ENCODE data around the gene CTPS2.
A peak's percentile ranks its signal among the peaks of the same experiment; 100 is the strongest.
"Not testable (repeated sequence)": the region's sequence is repeated elsewhere in the genome, so short reads cannot be mapped to it uniquely, and the experiment has no call there.

The CTPS2 gene

DNA sequence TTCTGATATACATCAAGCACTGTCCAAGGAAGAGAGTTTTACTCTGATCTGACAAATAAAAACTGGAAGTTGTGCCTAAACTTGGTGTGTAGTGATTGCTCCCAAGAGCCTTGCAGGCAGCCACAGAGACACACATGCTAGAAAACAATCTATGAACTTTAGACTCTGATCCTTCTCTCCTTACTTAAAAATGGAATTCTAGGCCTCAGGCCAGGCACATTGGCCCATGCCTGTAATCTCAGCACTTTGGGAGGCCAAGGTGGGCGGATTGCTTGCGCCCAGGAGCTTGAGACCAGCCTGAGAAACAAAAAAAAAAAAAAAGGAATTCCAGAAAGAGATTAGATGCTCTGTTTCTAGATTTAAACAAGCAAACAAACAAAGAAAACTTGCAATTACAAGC is 108.1 kb downstream of the CTPS2 start:
- no peak for DNase-seq (ENCODE audit: low read depth, low spot score)

DNA sequence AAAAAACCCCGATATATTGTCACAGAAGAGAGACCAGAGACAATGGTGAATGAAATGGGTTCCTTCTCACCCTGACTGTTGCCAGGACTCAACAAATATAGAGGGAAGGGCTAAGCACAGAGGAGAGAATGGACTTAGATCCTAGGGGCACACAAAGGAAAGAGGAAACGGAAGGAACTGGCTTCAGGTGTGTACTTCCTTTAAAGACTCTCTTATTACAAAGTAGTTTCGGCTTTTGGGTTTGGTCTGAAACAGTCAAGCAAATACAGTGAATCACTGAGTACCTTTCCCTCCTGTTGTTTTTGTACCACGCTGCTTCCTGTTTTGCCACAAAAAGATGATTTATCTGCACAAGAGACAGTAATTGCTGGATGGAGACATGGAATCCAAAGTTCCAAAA is 108.6 kb downstream of the CTPS2 start:
- no peak for DNase-seq (ENCODE audit: low read depth, low spot score)

DNA sequence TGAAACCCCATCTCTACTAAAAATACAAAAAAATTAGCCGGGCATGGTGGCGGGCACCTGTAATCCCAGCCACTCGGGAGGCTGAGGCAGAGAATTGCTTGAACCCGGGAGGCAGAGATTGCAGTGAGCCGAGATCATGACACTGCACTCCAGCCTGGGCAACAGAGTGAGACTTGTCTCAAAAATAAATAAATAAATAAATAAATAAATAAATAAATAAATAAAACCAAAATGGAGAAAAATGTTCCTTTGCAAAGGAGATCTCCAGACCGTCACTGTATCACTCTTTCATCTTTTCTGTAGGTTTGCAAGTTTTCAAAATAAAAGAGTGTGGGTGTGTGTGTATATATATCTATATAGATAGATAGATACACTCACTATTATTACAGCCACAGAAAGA is 109.2 kb downstream of the CTPS2 start:
- DNase-seq (ENCODE audit: low read depth, low spot score): not testable (repeated sequence)

DNA sequence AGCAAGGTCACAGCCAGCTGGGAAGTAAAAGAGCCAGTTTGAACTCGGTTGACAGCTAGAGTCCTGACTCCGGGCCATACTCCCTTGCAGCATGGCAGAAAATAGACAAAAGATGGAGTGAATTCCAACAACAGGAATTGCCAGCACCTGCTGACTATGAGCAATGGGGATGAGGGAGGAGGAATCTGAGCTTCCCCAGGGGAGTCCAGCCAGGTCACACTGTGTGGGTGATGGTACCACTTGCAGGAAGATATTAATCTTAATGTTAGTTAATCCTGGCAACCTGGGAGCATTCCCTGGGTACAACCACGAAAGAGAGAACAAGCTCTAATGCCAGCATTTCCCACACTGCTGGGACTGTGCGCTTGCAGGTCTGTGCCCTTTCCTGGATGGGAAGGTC is 110.6 kb downstream of the CTPS2 start:
- DNase-seq (ENCODE audit: low read depth, low spot score): no peak

DNA sequence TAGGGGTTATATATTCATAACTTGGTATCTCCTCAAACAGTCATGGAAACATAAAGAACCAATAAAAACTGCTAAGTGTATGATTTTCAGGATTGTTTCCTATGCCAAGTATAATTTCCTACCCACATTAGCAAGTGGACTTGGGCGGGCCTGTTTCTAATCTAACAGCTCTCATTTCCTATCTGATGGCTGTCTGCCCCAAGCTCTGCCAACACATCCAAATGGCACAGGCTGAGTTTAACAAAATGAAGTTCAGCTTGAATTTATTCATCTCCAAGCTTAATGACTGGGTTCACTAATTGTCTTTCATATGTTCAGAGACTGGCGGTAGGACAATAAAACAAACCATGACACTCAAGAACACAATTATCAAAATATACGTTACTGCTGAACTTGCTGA is 118.0 kb downstream of the CTPS2 start:
- DNase-seq (ENCODE audit: low read depth, low spot score): no peak

DNA sequence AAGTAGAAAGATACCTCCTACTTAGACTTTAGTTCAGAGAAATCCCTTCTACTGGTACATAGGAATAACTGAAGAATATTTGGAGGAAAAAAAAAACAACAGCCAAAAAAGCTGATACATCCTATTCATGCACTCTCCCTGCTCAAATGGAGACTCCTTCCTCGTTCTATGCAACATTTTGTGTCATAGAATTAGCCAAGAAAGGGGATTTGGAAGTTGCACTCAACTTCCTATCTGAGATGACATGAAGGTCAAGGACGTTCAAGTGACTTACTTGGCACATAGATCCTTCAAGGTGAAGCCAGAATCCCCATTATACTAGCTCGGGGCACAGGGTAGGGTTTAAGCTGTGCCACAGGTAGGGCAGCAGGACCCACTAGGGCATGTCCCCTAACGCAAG is 118.7 kb downstream of the CTPS2 start:
- no peak for DNase-seq (ENCODE audit: low read depth, low spot score)

DNA sequence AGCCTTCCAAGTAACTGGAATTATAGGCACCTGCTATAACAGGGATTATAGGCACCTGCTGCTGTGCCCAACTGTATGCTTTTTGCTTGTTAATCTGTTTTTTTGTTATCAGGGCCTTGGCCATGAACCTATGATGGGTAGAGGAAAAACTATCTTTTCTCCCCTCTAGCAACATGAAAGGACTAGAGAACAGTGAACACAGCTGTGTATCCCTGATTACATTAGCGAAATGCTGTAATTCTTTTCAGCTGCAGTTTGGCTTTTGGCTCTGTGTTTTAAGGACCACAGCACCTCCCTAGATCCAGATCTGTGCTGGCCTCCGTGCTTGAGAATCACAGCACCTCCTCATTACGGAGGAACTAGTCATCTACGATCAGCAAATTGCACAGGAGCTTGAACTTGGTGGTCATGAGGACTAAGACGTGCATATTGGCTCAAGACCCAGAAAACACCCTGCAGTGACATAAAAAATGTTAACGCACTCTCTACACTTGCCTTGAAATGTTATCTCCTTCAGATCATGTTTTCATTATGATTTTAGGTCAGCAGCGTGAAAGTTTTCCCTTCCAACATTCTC is 120.2 kb downstream of the CTPS2 start:
- DNase-seq (ENCODE audit: low read depth, low spot score): no peak

DNA sequence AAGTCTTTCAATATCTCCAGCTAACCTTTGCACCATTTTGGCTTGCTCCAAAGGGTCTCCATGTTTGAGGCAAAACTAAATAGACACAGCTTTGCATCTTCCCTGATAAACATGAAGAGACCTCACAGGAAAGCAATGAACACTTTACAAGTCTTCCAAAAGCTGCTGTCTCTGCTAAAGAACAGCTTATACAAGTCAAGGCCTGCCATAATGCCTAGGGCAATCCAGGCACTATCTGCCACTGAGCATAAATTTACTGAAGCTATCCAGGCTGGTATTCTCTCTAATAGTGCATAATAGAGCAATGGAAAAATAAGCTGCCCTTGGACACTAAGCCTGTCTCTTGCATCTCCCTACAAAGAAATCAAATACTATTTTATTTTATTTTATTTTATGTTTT is 122.6 kb downstream of the CTPS2 start:
- no peak for DNase-seq (ENCODE audit: low read depth, low spot score)

DNA sequence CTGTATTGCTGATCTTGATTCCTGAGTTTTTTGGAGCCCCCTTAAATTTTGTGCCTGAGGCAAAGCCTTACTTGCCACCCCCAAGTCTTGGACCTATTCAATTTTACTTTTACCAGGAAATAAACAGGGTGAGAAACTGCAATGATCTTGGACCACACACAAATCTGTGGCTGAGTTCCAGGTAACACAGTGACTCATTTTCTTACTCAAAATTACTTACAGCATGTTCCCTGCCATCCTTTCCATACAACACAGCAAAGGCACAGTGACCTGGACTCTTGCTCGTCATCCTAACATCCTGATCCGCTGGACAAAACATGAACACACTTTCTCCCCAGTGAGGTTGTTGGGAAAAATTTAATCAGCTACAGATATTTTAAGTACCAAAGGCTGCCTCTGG is 123.3 kb downstream of the CTPS2 start:
- DNase-seq (ENCODE audit: low read depth, low spot score): no peak

DNA sequence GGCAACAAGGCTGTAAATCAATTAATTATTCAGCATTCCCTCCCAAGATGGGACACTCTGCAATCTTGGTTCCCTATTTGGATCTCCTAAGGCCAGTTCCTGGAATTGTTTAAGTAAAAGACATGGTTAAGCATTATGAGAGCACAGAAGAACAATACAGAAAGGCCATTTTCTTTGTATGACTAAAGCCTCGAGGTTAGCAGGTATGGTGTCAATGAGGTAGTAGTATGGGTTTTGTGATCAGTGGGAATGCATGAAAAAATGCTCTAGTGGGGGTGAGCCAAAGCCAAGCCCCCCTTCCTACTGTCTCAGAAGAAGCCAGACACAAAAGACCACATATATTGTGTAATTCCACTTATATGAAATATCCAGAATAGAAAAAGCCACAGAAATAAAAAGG is 124.2 kb downstream of the CTPS2 start:
- peak; percentile 39 for DNase-seq (ENCODE audit: low read depth, low spot score)

DNA sequence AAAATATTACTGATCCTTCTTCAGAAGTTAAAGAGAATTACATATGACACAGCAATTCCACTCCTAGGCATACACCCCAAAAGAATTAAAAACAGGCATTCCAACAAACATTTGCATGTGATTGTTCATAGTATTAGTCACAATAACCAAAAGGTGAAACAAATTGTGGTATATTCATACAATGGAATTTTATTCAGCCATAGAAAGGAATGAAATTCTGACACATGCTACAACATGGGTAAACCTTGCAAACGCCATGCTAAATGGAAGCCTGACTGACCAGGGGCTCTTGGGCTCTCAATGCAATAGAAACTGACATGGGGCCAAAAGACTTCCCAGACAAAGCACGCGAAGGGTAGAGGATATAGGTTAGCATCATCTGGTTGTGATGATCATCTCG is 124.6 kb downstream of the CTPS2 start:
- no peak for DNase-seq (ENCODE audit: low read depth, low spot score)

DNA sequence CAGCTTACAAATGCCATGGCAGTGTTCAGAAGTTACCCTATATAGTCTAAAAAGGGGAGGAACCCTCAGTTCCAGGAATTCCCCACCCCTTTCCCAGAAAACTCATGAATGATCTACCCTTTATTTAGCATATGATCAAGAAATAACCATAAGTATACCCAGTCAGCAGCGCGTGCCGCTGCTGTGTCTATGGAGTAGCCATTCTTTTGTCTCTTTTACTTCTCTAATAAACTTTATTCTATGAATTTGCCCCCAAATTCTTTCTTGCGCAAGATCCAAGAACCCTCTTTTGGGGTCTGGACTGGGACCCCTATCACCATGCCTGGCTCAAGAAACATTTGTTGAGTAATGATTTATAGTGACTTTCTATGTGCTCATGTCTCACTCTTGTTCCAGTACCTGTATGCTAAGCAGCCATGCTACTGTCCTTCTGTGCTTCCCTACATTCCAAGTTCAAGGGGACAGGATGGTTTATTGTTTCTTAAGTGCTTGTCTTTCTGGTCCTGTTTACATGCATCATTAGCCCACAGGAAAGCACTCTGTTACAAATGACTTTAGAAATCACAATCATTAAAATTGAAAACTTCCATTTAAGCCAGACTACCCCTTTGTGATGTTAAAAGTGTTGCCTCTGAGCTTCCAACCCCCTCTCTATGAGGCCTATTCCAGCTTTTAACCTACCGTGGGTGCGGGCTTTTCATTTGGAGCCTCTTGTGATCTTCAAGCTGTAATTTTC is 125.9 kb downstream of the CTPS2 start:
- peak; percentile 49 for DNase-seq (ENCODE audit: low read depth, low spot score)

DNA sequence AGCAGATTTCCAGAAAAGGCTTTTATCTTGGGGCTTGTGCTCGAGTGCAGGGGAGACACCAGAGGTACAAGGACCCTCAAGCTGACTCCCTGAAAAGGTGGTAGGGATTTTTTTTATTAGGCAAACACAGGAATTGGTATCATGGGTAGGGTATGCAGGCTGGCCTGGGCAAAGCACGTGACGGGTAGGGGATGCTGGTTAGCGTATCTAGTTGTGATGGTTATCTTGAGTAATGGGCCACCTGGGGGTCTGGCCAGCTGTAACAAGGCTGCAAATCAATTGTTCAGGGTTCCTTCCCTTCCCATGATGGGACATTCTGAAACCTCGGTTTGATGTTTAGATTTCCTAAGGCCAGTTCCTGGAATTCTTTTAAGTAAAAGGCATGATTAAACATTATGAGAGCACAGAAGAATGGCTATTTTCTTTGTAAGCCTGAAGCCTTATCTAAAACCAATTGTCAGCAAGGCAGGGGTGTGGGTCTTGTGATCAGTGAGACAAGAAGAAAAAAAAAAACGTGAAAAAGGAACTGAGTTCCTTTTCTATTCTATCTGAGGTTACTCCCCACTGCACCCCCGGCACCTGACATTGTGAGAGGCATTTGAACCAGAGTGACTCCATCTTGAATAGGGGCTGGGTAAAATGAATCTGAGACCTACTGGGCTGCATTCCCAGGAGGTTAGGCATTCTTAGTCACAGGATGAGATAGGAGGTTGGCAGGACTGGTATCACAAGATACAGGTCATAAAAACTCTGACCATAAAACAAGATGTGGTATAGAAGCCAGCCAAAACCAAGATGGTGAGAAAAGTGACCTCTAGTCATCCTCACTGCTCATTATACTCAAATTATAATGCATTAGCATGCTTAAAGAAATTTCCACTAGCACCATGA is 126.7 kb downstream of the CTPS2 start:
- DNase-seq (ENCODE audit: low read depth, low spot score): peak; percentile 66

DNA sequence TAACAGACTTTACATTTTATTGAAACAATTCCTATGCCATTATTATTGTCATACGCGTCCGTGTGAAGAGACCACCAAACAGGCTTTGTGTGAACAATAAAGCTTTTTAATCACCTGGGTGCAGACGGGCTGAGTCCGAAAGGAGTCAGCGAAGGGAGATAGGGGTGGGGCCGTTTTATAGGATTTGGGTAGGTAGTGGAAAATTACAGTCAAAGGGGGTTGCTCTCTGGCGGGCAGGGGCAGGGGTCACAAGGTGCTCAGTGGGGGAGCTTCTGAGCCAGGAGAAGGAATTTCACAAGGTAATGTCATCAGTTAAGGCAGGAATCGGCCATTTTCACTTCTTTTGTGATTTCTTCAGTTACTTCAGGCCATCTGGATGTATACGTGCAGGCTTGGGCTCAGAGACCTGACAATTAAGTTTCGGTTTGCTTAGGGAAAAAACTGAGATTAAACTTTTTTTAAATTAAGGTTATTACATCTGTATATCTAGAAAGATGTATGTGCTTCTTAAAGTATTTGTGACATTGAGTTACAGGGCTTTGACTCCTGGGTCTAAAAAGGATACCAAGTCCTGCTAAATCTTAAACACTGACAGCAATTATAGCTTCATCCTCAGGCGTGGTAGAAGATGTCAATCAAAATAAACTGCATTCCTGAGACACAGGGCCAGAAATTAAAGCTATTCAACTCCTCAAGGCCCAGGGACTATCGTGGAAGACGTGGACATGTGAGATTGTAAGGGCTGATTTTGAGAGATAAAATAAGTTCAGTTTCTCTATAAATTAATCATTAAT is 132.3 kb downstream of the CTPS2 start:
- DNase-seq (ENCODE audit: low read depth, low spot score): peak; percentile 79

DNA sequence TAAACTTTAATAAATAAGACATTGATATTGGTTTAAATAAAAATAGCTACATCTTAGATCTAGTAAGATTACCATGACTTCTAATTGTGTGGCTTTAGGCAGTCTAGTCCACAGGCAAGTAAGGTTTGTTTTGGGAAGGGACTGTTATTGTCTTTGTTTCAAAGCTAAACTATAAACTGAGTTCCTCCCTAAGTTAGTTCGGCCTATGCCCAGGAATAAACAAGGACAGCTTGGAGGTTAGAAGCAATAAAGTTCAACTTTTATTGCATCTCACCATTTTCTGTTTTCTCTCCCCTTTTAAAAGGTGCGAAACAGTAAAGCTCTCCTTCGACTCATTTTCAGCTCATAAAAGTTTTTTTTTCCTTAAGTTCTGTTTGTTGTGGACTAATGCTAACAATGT is 133.0 kb downstream of the CTPS2 start:
- DNase-seq (ENCODE audit: low read depth, low spot score): no peak

DNA sequence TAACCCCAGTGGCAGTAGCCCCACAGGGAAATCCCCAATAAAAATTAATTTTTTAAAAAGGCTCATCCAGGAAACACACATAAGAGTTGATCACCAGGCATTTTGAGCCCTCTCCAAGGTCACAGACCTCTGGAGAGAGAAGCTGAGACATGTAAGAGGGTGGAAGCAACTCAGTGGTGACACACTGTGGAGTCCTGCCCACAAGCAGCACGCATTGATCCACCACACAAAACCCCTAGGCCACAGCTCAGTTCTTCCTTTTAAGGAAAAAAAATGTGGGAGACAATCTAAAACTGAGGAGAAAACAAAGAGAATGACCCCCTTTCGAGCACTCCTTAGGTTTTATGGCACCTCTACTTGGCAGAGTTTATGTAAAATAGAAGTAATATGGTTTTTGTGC is 134.3 kb downstream of the CTPS2 start:
- peak; percentile 67 for DNase-seq (ENCODE audit: low read depth, low spot score)

DNA sequence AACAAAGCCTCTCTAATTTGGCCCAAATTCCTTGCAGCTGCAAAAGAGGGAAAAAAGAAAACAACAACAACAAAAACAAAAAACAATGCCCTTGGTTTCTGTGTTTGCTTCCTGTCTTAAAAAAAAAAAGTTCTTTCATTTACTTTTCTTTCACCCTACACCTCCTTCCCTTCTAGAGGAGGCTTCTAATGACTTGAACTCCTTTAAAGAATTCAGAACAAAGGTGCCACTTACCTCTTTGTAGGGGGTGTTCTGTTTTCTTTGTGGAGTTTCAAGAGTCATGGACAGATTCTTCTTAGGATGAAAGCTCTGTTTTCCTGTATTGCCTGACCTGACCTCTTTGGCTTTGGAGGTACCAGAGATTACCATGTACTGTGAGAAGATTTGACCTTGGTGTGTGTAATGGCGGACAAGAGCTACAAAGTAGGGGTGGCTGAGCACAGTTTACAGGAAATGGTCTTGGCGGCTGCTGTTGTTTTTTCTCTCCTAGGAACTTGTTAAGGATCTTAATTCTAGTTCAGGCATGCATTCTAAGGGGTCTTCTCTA is 134.9 kb downstream of the CTPS2 start:
- DNase-seq (ENCODE audit: low read depth, low spot score): peak; percentile 50

DNA sequence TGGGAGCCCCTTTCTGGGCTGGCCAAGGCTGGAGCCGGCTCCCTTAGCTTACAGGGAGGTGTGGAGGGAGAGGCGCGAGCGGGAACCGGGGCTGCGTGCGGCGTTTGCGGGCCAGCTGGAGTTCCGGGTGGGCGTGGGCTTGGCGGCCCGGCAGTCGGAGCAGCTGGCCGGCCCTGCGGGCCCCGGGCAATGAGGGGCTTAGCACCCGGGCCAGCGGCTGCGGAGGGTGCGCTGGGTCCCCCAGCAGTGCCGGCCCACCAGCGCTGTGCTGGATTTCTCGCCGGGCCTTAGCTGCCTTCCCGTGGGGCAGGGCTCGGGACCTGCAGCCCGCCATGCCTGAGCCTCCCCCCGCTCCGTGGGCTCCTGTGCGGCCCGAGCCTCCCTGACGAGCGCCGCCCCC is 137.1 kb downstream of the CTPS2 start:
- not testable (repeated sequence) for DNase-seq (ENCODE audit: low read depth, low spot score)

DNA sequence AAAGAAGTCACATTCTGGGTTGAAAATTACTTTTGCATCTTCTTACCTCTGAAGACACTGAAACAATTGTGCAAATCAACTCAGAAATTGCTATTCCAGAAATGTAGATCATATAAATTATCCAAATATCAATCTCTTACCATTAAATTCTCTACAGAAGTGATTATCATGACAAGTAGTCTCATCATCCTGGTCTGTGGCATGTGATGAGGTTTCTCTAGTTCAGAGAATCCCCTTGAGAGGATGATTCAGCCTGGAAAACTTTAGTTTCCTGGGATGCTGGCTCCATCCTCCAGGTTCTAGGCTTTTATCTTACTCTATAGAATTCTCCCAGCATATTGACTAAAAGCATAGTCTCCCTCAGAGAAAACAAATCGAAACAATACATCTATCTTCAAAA is 138.7 kb downstream of the CTPS2 start:
- DNase-seq (ENCODE audit: low read depth, low spot score): no peak

DNA sequence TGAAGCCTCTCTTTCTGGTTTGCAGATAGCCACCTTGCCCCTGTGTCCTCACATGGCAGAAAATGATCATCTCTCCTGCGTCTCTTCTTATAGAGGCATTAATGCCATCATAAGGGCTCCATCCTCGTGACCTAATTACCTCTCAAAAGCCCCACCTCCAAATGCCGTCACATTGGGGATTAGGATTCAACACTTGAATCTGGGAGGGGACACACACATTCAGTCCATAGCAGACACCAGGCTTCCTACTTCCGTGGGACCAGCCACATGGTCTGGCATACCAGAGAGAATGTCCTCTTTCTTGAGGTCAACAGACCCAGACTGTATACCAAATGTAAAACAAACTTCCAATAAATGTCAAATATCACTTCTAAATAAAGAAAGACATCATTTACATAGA is 144.8 kb downstream of the CTPS2 start:
- no peak for DNase-seq (ENCODE audit: low read depth, low spot score)

DNA sequence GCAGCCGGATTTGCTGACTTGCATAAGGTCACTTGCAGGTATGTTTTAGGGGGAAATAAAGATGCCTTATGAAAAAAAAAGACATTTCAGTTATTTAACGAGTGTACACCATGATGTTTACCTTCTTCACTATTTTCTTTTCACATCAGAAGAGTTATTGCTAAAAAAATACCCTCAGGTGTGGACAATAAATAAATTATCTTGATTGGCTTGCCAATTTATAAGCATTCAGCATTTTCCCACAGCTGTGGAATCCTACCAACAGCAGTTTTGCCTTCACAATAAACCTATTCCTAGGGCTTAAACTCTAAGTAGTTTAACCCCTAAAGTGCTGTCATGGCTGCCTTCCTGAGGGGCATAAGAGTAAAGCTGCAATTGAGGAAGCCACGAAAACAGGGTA is 145.9 kb downstream of the CTPS2 start:
- DNase-seq (ENCODE audit: low read depth, low spot score): no peak

DNA sequence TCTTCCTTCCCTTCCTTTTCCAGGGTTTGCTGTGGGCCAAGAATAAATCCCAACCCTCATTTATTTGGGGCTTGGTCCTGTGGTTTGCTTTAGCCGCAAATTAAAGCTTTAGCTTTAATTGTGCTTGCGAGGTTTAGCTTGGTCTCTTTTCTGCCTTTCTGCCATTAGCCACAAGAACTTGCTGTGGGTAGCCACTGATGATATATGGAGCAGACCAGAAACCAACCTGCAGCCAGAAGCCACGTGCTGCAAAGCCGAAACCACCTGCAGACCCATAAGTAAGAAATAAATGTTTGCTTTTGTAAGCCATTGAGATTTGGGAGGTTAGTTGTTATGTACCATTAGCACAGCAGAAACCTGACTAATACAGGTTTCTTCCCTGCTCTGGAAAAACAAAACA is 152.3 kb downstream of the CTPS2 start:
- no peak for DNase-seq (ENCODE audit: low read depth, low spot score)
